GM12878 (cell line): ENCODE data around the gene MBD3. TPM values are rescaled to one million over a fixed set of nuclear protein-coding genes. Genes with fewer than 3 reads are reported as not detected.

ENCODE experiments used
- ATAC-seq: fragments of 200-7000 bp; cut with Tn5 transposase; 3 replicates; pipeline ENCODE4 v1.9.1; 2020; ENCODE audit warnings: mild to moderate bottlenecking, moderate library complexity
- BruUV-seq: library from RNA; stranded (reverse); fragments of 400-500 nt; replicated peaks from 2 replicates; lab custom pipeline; 2021; lab: Mats Ljungman, UMichigan
- CTCF ChIA-PET: fragments of 300-600 bp; sonication (Branson Sonifier 250); formaldehyde crosslinking; extraction: SDS; loops from one replicate; lab custom pipeline; 2021; ENCODE audit warnings: inconsistent platforms; lab: Yijun Ruan, JAX
- POLR2A ChIA-PET: fragments of 350-600 bp; formaldehyde crosslinking; extraction: SDS; loops from one replicate; lab custom pipeline; 2021; ENCODE audit warnings: inconsistent platforms; lab: Charles Lee
- RAD21 ChIA-PET: fragments of 300-600 bp; sonication (Branson Sonifier 250); formaldehyde crosslinking; loops from one replicate; lab custom pipeline; 2023; ENCODE audit warnings: antibody characterized with exemption; ENCODE audit not compliant: unreplicated experiment; lab: Charles Lee
- SMC1A ChIA-PET: fragments of 300-600 bp; sonication (Branson Sonifier 250); formaldehyde crosslinking; loops from one replicate; lab custom pipeline; 2023; ENCODE audit not compliant: unreplicated experiment, uncharacterized antibody; lab: Charles Lee
- DNase-seq: peaks from one replicate; pipeline ENCODE4 v3.0.0-alpha.2; 2011; ENCODE audit warnings: low read depth, low spot score
- FAIRE-seq: peaks from 3 replicates; lab custom pipeline; 2011; peaks lifted over from hg19 to GRCh38; lab: Jason Lieb, UNC
- H2AFZ ChIP-seq: 2 replicates; pipeline ENCODE4 v1.6.0; 2011; ENCODE audit warnings: low read depth, low read length, control low read depth; ENCODE audit not compliant: control insufficient read depth
- H3K27ac ChIP-seq: 2 replicates; pipeline ENCODE4 v1.5.1; 2011; ENCODE audit warnings: control low read depth; ENCODE audit not compliant: control insufficient read depth, insufficient read depth
- H3K27me3 ChIP-seq, 2 experiments: replicated peaks in 1 of 2; 2 replicates each; pipeline versions ENCODE4 v1.6.0 to v1.6.1; 2011; ENCODE audit warnings: low read length in 1 of 2; ENCODE audit not compliant: control insufficient read depth in 2 of 2, insufficient read depth in 2 of 2
- H3K36me3 ChIP-seq, 2 experiments: 2 replicates each; pipeline ENCODE4 v1.5.1; 2011; ENCODE audit warnings: low read length in 1 of 2; ENCODE audit not compliant: control insufficient read depth in 2 of 2, insufficient read depth in 2 of 2
- H3K4me1 ChIP-seq: 2 replicates; pipeline ENCODE4 v1.6.1; 2011; ENCODE audit warnings: mild to moderate bottlenecking, low read length, moderate library complexity, mixed read lengths; ENCODE audit not compliant: control insufficient read depth, insufficient read depth
- H3K4me2 ChIP-seq: 2 replicates; pipeline ENCODE4 v1.6.0; 2011; ENCODE audit warnings: control low read depth; ENCODE audit not compliant: control insufficient read depth, insufficient read depth
- H3K4me3 ChIP-seq: fragments of 200-600 bp; sonication (generic); 2 replicates; pipeline ENCODE4 v1.5.1; 2016
- H3K79me2 ChIP-seq: 2 replicates; pipeline ENCODE4 v1.6.0; 2011; ENCODE audit warnings: low read length; ENCODE audit not compliant: control insufficient read depth, insufficient read depth
- H3K9ac ChIP-seq: 2 replicates; pipeline ENCODE4 v1.8.0; 2011; ENCODE audit warnings: low read length, control low read depth, mixed read lengths; ENCODE audit not compliant: control insufficient read depth, insufficient read depth
- H3K9me3 ChIP-seq: replicated peaks from 3 replicates; pipeline ENCODE4 v1.5.1; 2011; ENCODE audit warnings: mild to moderate bottlenecking, low read length; ENCODE audit not compliant: control insufficient read depth, insufficient read depth
- H4K20me1 ChIP-seq: 2 replicates; pipeline ENCODE4 v1.6.0; 2011; ENCODE audit not compliant: control insufficient read depth, insufficient read depth
- ATF7 ChIP-seq: fragments of 450-650 bp; IDR thresholded peaks from 2 replicates; pipeline ENCODE4 v1.6.1; 2016; ENCODE audit warnings: low read depth, mild to moderate bottlenecking
- GABPA ChIP-seq: IDR thresholded peaks from 2 replicates; pipeline ENCODE4 v1.6.1; 2014; ENCODE audit warnings: antibody characterized with exemption, low read depth, mild to moderate bottlenecking, inconsistent platforms
- KAT2A ChIP-seq: conservative IDR thresholded peaks from 2 replicates; pipeline ENCODE4 v1.6.1; 2011; ENCODE audit warnings: low read depth, low read length; ENCODE audit not compliant: control insufficient read depth
- KLF5 ChIP-seq: fragments of 450-650 bp; IDR thresholded peaks from 2 replicates; pipeline ENCODE4 v1.6.1; 2014; ENCODE audit warnings: mild to moderate bottlenecking; ENCODE audit not compliant: partially characterized antibody
- MXI1 ChIP-seq: fragments of 150-350 bp; IDR thresholded peaks from 2 replicates; pipeline ENCODE4 v1.6.1; 2011; ENCODE audit warnings: low read depth, mild to moderate bottlenecking, inconsistent platforms, low read length, improper control_type of control experiment
- NR2F1 ChIP-seq: fragments of 450-650 bp; conservative IDR thresholded peaks from 2 replicates; pipeline ENCODE4 v1.6.1; 2017; ENCODE audit warnings: mild to moderate bottlenecking
- PAX8 ChIP-seq: fragments of 450-650 bp; IDR thresholded peaks from 2 replicates; pipeline ENCODE4 v1.6.1; 2017; ENCODE audit warnings: mild to moderate bottlenecking, moderate library complexity
- PML ChIP-seq: IDR thresholded peaks from 2 replicates; pipeline ENCODE4 v1.6.1; 2012; ENCODE audit warnings: low read length, inconsistent platforms
- POU2F2 ChIP-seq: IDR thresholded peaks from 3 replicates; pipeline ENCODE4 v1.6.1; 2011; ENCODE audit warnings: low read depth, mild to moderate bottlenecking, low read length, borderline replicate concordance
- RELA ChIP-seq: fragments of 450-650 bp; IDR thresholded peaks from 2 replicates; pipeline ENCODE4 v1.8.0; 2014; ENCODE audit warnings: borderline replicate concordance; ENCODE audit not compliant: partially characterized antibody
- SMAD1 ChIP-seq: fragments of 450-650 bp; IDR thresholded peaks from 2 replicates; pipeline ENCODE4 v1.6.1; 2018; ENCODE audit warnings: mild to moderate bottlenecking, low read depth; ENCODE audit not compliant: partially characterized antibody
- ZNF217 ChIP-seq: fragments of 450-650 bp; IDR thresholded peaks from 2 replicates; pipeline ENCODE4 v1.6.1; 2017; ENCODE audit warnings: antibody characterized with exemption, mild to moderate bottlenecking
- ZNF24 ChIP-seq: fragments of 450-650 bp; IDR thresholded peaks from 2 replicates; pipeline ENCODE4 v1.6.1; 2017; ENCODE audit warnings: antibody characterized with exemption, mild to moderate bottlenecking
- ZNF274 ChIP-seq: IDR thresholded peaks from one replicate; pipeline ENCODE4 v1.8.0; 2011; ENCODE audit not compliant: insufficient read length, insufficient read depth
- ZSCAN29 ChIP-seq: fragments of 450-650 bp; IDR thresholded peaks from 2 replicates; pipeline ENCODE4 v1.6.1; 2017; ENCODE audit warnings: mild to moderate bottlenecking, moderate library complexity
- WGBS: methylation state at CpG from one replicate; pipeline ENCODE4 v1.1.6; 2016; ENCODE audit warnings: low lambda C conversion rate; ENCODE audit not compliant: insufficient replicate concordance, insufficient coverage; ENCODE audit errors: missing lambda C conversion rate; 5-methylcytosine and 5-hydroxymethylcytosine counted together
- in situ Hi-C: fragments of 300-500 bp; cut with MboI; formaldehyde crosslinking; loops from 9 replicates; pipeline ENCODE4 v1.14.3; 2018; ENCODE audit warnings: mixed read lengths
- intact Hi-C: fragments of 100-400 bp; cut with micrococcal nuclease; formaldehyde crosslinking; loops from one replicate; pipeline ENCODE4 v1.14.2; 2022; ENCODE audit not compliant: unreplicated experiment
- polyA plus RNA-seq, 11 experiments: library from polyadenylated mRNA; depleted of rRNA in 4 of 11; unstranded in 6 of 11; stranded (reverse) in 5 of 11; fragments of >200 nt; fragmentation: Nextera tagmentation in 4 of 11; fragmentation: Illumina TruSeq in 1 of 11; extraction: Ambion mirVana in 4 of 11; extraction: Trizol in 1 of 11; gene quantifications; 1 replicate in 1 of 11; 2 replicates in 10 of 11; pipeline versions ENCODE4 v1.2.1 to v1.2.3, GENCODE V29; 2011 to 2016; ENCODE audit warnings: inconsistent platforms in 2 of 11, missing spikeins in 2 of 11, low read depth in 1 of 11
- total RNA-seq, 4 experiments: library from RNA; depleted of rRNA in 3 of 4; stranded (reverse); fragments of >200 nt in 3 of 4; fragmentation: Illumina TruSeq in 1 of 4; extraction: Trizol in 1 of 4; gene quantifications; 2 replicates each; pipeline versions ENCODE4 v1.2.1 to v1.2.3, GENCODE V29; 2013 to 2021
- TF ChIP-seq, protein P1 (sequence below): fragments of 450-650 bp; IDR thresholded peaks from 2 replicates; pipeline ENCODE4 v1.6.1; 2016; ENCODE audit warnings: mild to moderate bottlenecking

MBD3 gene
- total and polyA plus RNA-seq, 10 of the 15 experiments (the other 5 are each of a cell fraction or from before 2014, with no cell fraction given) = 0.13 to 107 (median 21.9) TPM

DNA sequence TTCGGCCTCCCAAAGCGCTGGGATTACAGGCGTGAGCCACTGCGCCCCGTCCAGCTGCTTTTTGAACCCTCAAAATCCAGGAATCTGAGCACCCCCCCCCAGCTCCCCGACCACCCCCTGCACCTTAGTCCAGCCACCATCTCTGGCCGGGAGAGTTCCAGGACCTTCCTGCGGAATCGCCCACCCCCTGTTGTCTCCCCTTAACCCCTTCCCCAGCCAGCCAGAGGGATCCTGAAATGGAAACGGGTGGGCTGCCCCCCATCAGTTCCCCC lies 772 bp upstream of the MBD3 start:
- POLR2A ChIA-PET = interaction anchor here (0.8 to 1.9 kb wide), 7 partner anchors 8 to 188 kb away, joined by 3 to 19 read pairs (median 3); partner anchors contain the start of genes REEP6, TCF3 and UQCR11

More for the DNA sequence above, 772 bp upstream of the MBD3 start:
- no peak overlapping the region for H2AFZ ChIP-seq
- ATAC-seq (no peak), FAIRE-seq (no peak), DNase-seq (no peak)
- CTCF ChIA-PET = interaction anchor here (0.6 to 1.4 kb wide), 6 partner anchors 10 to 244 kb away, joined by 3 to 5 read pairs (median 4); partner anchors contain the start of gene UQCR11
- no peaks in the 10 kb centered on the region for H3K27me3 ChIP-seq
- H3K27ac ChIP-seq = no peak overlapping the region
- no peak overlapping the region; the same call in 1 of the 2 replicates for H3K9ac ChIP-seq
- H3K4me1 ChIP-seq = peaks cover 4% of the 10 kb centered on the region; the same call in 1 of the 2 replicates
- TF ChIP-seq GABPA (no peak), ZNF217 (no peak), RELA (no peak), KLF5 (no peak), ZSCAN29 (no peak), KAT2A (no peak), MXI1 (no peak), ZNF274 (no peak), ZNF24 (no peak), SMAD1 (no peak), PML (no peak), POU2F2 (no peak), ATF7 (no peak), NR2F1 (no peak), PAX8 (no peak)
- TF ChIP-seq, protein P1, sequence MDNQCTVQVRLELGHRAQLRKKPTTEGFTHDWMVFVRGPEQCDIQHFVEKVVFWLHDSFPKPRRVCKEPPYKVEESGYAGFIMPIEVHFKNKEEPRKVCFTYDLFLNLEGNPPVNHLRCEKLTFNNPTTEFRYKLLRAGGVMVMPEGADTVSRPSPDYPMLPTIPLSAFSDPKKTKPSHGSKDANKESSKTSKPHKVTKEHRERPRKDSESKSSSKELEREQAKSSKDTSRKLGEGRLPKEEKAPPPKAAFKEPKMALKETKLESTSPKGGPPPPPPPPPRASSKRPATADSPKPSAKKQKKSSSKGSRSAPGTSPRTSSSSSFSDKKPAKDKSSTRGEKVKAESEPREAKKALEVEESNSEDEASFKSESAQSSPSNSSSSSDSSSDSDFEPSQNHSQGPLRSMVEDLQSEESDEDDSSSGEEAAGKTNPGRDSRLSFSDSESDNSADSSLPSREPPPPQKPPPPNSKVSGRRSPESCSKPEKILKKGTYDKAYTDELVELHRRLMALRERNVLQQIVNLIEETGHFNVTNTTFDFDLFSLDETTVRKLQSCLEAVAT = no peak
- in situ Hi-C loops = no loop called here
- intact Hi-C loops = no loop called here
- BruUV-seq = no TSS peak
- H4K20me1 ChIP-seq = no peaks in the 10 kb centered on the region
- 70% methylated on average over 10 of the region's 10 CpGs for WGBS
- no peak overlapping the region for H3K4me3 ChIP-seq
- RAD21 ChIA-PET = interaction anchor here (0.8 to 1.0 kb wide), 5 partner anchors 12 to 79 kb away, joined by 3 to 6 read pairs (median 4); partner anchors contain the start of gene UQCR11
- H3K9me3 ChIP-seq = no peaks in the 10 kb centered on the region
- H3K79me2 ChIP-seq = peaks cover 28% of the 10 kb centered on the region
- SMC1A ChIA-PET = interaction anchor here (0.6 to 2.0 kb wide), 6 partner anchors 9 to 213 kb away, joined by 3 to 11 read pairs (median 4); partner anchors contain the start of genes TCF3 and UQCR11
- peak overlapping the region; percentile 93 for H3K4me2 ChIP-seq
- peaks cover 0 to 9% of the 10 kb centered on the region in 2 experiments; a peak in 3 of 4 replicates for H3K36me3 ChIP-seq
